Left hindlimb (tissue), 1 donor: ENCODE results near the gene ADCY2.

Source experiments
- DNase-seq: peaks from one replicate; pipeline ENCODE4 v3.0.0-alpha.2; 2018

ADCY2 gene

DNA sequence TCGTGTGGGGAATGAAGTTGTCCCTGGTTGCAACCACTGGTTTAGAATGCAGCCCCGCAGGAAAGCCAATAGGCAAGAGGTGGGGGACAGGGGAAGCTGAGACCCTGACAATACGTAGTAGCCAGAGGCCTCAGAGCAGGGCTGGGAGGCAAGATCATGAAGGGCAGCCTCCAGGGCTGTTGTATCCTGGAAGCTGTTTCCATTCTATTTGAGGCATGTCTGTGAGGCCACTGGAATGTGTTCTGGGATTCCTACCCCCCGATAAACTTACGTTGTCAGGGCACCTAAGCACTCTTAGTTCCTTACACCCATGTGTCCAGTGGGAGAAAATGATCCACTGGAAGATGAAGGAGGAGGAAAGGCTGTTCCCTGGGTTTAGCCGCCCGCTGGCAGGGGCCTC lies 277.7 kb downstream of the ADCY2 start:
- DNase-seq, result no peak

DNA sequence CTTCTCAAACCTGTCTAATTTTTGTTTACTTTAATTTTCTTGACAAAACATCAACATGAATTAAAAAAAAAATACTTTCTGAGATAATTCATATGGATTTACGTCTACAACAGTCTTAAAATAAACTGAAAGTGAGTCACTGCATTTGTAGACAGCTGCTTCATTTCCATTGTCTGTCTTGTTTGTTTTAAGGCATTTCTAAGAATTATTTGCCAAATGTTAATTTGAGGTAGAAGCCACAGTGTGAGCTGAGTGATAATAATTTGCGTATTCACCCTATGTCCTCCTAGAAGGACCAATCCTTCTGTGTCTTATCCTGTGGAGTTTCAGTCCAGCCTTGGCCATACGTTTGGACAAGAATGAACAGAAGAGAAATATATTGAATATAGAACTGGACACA lies 280.5 kb downstream of the ADCY2 start:
- DNase-seq, result no peak

- no peak for DNase-seq
Observed at GRCh38 chr5:7678030-7678429, 282.1 kb downstream of the ADCY2 start.

DNA sequence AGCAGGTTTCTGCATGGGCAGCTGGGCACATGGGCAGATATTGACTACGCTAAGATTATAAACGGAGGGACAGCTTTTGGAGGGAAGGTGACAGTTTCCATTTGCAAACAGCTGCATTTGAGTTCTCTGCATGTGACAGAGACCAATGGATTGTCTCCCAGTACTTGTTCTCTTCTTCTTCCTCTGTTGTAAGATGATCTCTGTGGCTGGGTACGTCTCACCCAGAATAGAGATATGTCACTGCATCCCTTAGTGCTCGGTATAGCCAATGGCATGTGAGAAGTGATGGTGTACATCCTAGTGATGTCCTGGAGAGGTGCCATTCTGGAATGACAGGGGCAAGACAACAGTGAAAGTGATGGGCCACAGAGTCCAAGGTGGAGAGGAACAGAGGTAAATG lies 283.7 kb downstream of the ADCY2 start:
- DNase-seq, result no peak

GRCh38 chr5:7680260-7680659 lies 284.3 kb downstream of the ADCY2 start:
- DNase-seq, result no peak

GRCh38 chr5:7682379-7682778 lies 286.4 kb downstream of the ADCY2 start:
- DNase-seq, result no peak

- DNase-seq, result no peak
Observed at GRCh38 chr5:7683753-7684152, 287.8 kb downstream of the ADCY2 start.

DNA sequence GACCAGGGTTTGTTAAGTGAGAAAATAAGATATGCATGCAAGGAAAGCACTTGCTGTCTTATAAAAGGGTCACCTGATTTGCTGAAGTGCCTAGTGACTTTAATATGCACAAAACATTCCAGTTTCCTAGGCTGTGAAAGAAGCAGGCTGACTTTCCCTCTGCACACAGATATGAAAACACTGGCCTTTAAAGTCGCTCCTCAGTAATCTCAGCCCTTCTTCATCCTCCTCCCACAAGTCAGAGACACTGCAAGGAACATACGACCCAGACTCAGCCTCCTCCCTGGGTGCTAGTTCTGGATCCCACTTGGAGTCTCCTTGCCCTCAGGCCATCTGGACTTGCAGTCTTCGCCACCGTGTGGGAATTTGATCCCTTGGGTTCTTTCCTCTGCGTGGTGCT lies 288.9 kb downstream of the ADCY2 start:
- no peak for DNase-seq

GRCh38 chr5:7686794-7687193 lies 290.9 kb downstream of the ADCY2 start:
- DNase-seq, result no peak

- no peak for DNase-seq
Observed at GRCh38 chr5:7690557-7690956, 294.6 kb downstream of the ADCY2 start.

- no peak for DNase-seq
Observed at GRCh38 chr5:7705261-7705660, 309.3 kb downstream of the ADCY2 start.

- no peak for DNase-seq
Observed at GRCh38 chr5:7705736-7706135, 309.8 kb downstream of the ADCY2 start.

GRCh38 chr5:7706256-7706655 lies 310.3 kb downstream of the ADCY2 start:
- DNase-seq, result no peak

DNA sequence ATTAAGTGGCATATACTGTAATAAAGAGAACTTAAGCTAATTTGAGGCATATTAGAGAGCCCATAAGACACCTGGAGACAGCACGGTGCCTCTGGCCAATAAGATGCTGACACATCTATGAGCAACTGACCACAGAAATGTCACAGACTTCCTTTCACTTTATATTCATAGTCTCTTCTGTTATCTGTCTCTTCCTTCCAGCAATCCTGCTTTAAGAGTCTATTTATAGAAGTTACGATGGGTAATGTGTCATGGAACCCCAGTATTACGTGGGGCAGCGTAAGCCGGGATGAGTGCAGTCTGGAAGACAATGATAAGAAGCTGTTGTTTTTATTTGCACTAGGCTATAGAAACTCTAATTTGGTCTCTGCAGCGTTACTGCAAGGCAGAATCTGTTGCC lies 318.2 kb downstream of the ADCY2 start:
- no peak for DNase-seq

GRCh38 chr5:7714697-7715096 lies 318.8 kb downstream of the ADCY2 start:
- DNase-seq, result no peak

DNA sequence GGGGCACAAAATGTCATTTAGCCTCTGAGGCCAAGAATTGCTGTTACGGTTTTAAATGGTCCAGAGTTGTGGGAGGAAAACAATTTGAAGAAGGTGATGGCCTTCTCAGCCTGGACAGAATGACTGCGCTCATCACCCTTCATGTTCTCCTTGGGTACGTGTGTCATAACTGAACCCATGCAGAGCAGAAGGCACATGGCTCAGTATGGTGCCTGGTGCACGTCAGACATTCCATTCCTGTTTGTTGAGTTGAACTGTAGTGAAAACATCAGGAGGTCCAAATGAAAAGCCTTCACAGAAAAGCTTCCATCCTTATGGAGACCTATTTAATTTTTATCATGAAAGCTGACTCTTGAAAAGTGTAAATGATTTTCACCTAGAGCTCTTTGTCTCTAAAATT lies 321.8 kb downstream of the ADCY2 start:
- DNase-seq, result no peak

GRCh38 chr5:7728076-7728475 lies 332.1 kb downstream of the ADCY2 start:
- DNase-seq, result no peak

GRCh38 chr5:7741415-7742065 lies 345.6 kb downstream of the ADCY2 start:
- DNase-seq, result no peak

DNA sequence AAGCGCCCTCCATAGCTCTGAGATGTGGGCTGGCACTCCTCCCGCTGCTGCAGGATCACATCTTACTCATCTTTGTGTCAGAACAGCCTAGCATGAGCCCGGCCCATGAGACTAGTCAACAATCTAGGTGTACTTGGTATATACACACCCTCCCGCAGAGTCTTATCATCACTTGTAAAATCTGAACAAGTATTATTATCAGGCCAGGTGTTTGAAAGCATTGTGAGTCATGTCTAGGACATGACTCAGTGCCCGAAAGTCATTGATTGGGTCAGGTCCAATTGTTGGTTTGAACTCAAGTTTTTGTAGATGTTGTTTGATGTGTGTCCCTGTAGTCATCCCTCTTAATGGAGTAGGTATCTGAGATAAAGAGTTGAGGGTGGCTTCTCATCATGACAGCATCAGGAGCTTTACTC lies 346.3 kb downstream of the ADCY2 start:
- no peak for DNase-seq

DNA sequence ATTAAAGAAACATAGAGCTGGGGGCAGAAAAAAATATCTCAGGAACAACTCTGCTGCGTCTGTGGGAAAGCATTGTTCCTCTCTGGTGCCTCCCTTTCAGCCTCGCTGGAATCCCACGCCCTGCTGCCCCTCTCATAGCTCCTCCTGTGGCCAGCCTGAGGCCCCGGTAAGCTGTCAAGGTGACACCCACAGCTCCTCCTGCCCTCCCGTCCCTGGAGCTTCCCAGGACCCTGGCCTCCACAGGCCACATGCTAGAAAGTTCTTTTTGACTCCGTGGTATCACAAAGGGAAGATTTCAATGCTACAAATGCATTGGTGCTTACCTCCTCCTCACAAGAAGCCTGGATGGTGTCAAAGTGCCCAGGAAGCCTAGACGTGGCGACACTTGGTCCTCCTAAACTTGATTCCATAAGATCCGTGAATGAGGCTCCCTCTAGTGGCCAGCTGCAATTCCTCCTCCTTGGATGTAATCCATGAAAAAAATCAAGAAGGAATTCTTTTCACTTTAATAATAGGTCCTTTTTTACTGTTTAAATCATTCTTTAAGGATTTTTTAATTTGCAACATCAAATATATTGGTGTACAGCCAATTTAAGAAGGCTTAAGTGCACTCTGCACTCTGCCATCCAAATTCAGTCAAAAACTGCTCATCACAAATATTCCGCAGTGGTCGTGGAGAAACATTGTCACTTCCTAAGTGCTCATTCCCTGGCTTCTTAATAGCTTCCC lies 350.1 kb downstream of the ADCY2 start:
- peak; percentile 59 for DNase-seq

GRCh38 chr5:7747728-7748127 lies 351.8 kb downstream of the ADCY2 start:
- no peak for DNase-seq

DNA sequence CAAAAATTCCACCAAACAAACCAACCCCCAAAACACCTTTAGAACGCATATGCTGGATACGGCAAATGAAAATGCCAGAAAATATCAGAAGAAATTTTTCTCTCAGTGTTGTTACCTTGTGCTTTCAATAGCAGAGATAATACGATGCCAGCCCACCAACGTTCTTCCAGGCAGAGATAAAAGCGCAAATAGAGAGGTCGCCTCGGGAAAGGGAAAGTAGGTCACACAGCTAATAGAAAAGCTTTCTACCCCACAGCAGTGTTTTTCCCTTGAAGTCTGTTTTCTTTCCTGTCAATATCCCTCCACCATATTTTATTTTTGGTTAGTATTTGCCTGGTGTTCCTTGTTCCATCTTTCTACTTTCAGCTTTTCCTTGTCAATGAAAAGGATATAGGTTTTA lies 353.7 kb downstream of the ADCY2 start:
- DNase-seq, result no peak

DNA sequence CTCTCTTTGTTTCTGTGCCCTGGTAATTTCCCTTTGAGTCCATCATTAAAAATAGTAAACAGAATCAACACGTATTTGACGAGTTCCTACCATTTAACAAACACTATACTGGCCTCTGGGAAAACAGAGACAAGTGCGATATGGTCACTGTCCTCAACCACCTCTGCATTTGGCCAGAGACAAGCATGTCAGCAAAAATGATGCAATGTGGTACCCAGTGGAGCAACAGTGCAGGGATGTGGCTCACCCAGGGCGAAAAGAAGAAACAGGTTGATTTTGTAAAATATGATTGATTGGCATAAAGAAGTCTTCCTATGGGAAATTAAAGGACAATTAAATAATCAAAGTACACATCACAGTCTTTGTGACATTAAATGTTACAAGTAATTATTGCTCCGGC lies 355.9 kb downstream of the ADCY2 start:
- DNase-seq, result no peak

- no peak for DNase-seq
Observed at GRCh38 chr5:7753181-7753580, 357.2 kb downstream of the ADCY2 start.

GRCh38 chr5:7753596-7753995 lies 357.7 kb downstream of the ADCY2 start:
- DNase-seq, result no peak
